ENCODE measurements around the gene TGFBR3L. TPM values are rescaled to one million over a fixed set of nuclear protein-coding genes. Genes with fewer than 3 reads are reported as not detected.
"Not testable (repeated sequence)": the region's sequence is repeated elsewhere in the genome, so short reads cannot be mapped to it uniquely, and the experiment has no call there.

Gene TGFBR3L
- total RNA-seq, 2 donors from 2014 or later, result 7.4 to 9.7 TPM

GRCh38 chr19:7911508-7912143, 3.0 kb upstream of the TGFBR3L start:
- Mint-ChIP-seq H3K9me3 (no peaks in the 10 kb centered on the region), H3K27me3 (ENCODE audit: low read depth) (peaks cover 12% of the 10 kb centered on the region), H3K4me3 (no peak overlapping the region), H3K4me1 (ENCODE audit: low read depth) (peaks cover 16% of the 10 kb centered on the region), H3K27ac (no peak overlapping the region), H3K36me3 (ENCODE audit: insufficient read depth in 2 of 2) (peaks cover 0 to 12% of the 10 kb centered on the region in 2 donors)
- DNase-seq, result no peak
- no peak for ATAC-seq (replicated peaks in 1 of 2)

- no peak for ATAC-seq (replicated peaks in 1 of 2)
- Mint-ChIP-seq H3K27me3 (ENCODE audit: low read depth) (peaks cover 12% of the 10 kb centered on the region), H3K36me3 (ENCODE audit: insufficient read depth in 2 of 2) (peaks cover 0 to 12% of the 10 kb centered on the region in 2 donors), H3K4me3 (no peak overlapping the region), H3K9me3 (no peaks in the 10 kb centered on the region), H3K4me1 (ENCODE audit: low read depth) (peaks cover 10% of the 10 kb centered on the region), H3K27ac (no peak overlapping the region)
- DNase-seq, result no peak
Measured at GRCh38 chr19:7912144-7912696, 2.4 kb upstream of the TGFBR3L start.

GRCh38 chr19:7912697-7913564, 1.7 kb upstream of the TGFBR3L start:
- peaks cover 15% of the 10 kb centered on the region for H3K27me3 Mint-ChIP-seq (ENCODE audit: low read depth)
- peaks cover 0 to 12% of the 10 kb centered on the region in 2 donors for H3K36me3 Mint-ChIP-seq (ENCODE audit: insufficient read depth in 2 of 2)
- ATAC-seq (replicated peaks in 1 of 2) (no peak), DNase-seq (no peak)
- no peaks in the 10 kb centered on the region for H3K9me3 Mint-ChIP-seq
- no peak overlapping the region for H3K4me3 Mint-ChIP-seq
- H3K4me1 Mint-ChIP-seq (ENCODE audit: low read depth), result peaks cover 11% of the 10 kb centered on the region
- no peak overlapping the region for H3K27ac Mint-ChIP-seq

DNA sequence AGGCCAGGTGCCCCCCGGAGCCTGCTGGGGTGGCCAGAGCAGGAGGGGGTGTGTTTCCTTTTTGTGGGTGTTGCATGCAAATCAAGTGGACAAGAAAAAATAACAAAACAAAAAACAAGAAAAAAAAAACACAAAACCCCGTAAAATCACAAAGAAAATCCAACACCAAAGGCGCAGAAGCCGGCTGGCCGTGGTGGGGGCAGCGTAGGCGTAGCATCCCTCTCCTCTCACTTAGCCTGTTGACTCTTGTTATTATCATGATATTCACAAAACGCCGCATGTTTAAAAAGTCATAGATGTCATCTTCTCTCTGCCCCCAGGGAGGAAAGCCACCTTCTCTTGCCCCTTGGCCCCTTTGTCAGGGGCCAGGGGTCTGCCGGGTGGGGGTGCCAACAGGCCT, 978 bp upstream of the TGFBR3L start:
- peaks cover 0 to 12% of the 10 kb centered on the region in 2 donors for H3K36me3 Mint-ChIP-seq (ENCODE audit: insufficient read depth in 2 of 2)
- no peaks in the 10 kb centered on the region for H3K9me3 Mint-ChIP-seq
- peaks cover 21% of the 10 kb centered on the region for H3K27me3 Mint-ChIP-seq (ENCODE audit: low read depth)
- no peak for DNase-seq
- no peak overlapping the region for H3K4me3 Mint-ChIP-seq
- no peak for ATAC-seq (replicated peaks in 1 of 2)
- no peak overlapping the region for H3K27ac Mint-ChIP-seq
- H3K4me1 Mint-ChIP-seq (ENCODE audit: low read depth), result peaks cover 17% of the 10 kb centered on the region

DNA sequence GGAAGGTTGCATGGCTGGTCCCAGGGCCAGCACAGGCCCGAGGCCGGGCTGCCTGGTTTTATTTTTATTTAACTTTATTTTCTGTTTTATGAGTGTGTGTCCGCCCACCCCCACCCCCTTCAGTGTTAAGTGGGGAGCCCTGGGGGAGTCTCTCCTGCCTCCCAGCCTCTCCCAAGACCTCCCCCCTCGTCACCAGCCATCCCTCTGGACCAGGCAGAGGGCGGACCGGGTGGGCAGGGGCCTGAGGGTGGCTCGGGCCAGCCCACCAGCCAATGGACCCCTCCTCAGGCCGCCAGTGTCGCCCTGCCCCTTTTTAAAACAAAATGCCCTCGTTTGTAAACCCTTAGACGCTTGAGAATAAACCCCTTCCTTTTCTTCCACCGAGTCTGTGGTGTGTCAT, 531 bp upstream of the TGFBR3L start:
- Mint-ChIP-seq H3K9me3 (no peaks in the 10 kb centered on the region), H3K4me1 (ENCODE audit: low read depth) (peaks cover 17% of the 10 kb centered on the region), H3K4me3 (no peak overlapping the region), H3K27ac (no peak overlapping the region), H3K27me3 (ENCODE audit: low read depth) (peaks cover 21% of the 10 kb centered on the region), H3K36me3 (ENCODE audit: insufficient read depth in 2 of 2) (peaks cover 0 to 12% of the 10 kb centered on the region in 2 donors)
- no peak for ATAC-seq (replicated peaks in 1 of 2)
- DNase-seq, result no peak

DNA sequence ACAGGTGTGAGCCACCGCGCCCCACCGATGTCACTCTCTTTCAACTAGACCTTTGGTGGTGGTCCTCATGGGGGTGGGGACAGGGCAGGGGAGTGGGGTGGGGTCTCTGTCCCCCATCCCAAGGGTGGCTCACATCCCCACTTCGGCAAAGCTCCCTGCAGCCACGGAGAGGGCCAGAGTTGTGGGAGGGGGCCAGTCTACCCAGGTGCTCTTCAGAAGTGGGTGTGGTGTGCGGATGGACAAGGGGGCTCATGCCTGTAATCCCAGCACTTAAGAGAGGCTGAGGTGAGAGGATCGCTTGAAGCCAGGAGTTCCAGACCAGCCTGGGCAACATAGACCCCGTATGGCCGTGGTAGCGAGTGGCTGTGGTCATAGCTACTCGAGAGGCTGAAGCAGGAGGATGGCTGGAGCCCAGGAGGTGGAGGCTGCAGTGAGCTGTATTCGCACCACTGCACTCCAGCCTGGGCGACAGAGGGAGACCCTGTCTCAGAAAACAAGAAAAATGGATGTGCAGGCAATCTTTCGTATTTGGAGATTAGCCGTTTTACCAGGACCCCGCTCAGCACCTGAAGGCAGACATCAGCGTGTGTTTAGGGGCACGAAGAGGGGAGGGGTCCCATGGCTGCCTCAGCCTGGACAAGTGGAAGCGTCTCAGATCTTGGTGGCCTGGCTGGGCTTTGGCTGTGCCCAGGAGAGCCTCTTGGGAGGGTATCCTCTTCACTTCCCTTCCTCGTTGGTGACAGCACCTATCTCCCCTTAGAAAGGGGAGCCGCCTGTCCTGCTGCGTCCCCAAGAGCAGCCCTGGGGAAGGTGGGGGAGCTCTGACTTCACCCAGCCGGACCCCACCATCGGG, 846 bp downstream of the TGFBR3L start:
- Mint-ChIP-seq H3K9me3 (no peaks in the 10 kb centered on the region), H3K4me3 (peak overlapping the region; percentile 76 to 78), H3K27ac (no peak overlapping the region), H3K27me3 (ENCODE audit: low read depth) (peaks cover 28% of the 10 kb centered on the region), H3K36me3 (ENCODE audit: insufficient read depth in 2 of 2) (peaks cover 1 to 14% of the 10 kb centered on the region in 2 donors), H3K4me1 (ENCODE audit: low read depth) (peaks cover 25% of the 10 kb centered on the region)
- DNase-seq, result no peak
- no peak for ATAC-seq (replicated peaks in 1 of 2)

DNA sequence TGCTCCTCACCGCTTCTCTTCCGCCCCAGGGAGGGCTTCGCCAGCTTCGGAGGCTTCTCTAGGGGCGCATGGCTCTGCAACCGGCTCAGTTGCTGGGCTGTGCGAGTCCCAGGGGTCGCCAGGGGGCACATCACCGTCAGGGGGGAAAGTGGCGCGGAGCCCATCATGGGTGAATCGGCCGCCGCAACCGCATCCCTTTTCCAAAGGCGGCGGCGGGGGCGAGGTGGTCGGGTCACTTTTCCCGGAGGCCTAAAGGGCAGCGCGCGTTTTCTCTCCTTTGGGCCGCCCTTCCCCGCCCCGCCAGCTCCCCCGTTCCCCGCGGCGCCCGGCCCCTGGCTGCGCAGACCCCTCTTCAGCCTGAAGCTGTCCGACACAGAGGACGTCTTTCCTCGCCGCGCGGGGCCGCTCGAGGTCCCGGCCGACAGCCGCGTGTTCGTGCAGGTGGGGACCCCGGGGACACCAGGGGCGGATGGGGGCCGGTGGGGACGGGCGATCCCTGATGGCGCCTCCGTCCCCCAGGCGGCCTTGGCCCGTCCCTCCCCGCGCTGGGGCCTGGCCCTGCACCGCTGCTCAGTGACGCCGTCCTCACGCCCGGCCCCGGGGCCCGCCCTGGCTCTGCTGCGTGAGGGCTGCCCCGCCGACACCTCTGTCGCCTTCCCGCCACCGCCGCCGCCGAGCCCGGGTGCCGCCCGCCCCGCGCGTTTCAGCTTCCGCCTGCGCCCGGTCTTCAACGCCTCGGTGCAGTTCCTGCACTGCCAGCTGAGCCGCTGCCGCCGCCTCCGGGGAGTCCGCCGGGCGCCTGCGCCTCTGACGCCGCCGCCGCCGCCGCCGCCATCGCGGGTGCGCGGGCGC, 1.7 kb downstream of the TGFBR3L start:
- Mint-ChIP-seq H3K9me3 (no peaks in the 10 kb centered on the region), H3K27ac (no peak overlapping the region)
- DNase-seq, result peak; percentile 80 to 83

DNA sequence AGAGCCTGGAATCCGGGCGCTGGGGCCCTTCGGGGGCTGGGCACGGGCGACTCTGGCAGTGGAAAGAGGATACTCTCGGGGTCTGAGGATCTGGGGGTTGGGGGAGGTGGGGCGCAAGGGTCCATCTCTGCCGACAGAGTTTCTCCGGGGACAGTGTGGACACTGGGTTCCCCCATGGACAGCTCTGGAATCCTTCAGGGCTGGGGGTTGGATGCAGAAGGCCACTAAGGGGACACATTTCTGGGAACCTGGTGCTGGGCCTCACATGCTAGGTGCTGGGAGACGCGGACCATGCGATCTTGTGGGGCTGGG, 2.3 kb downstream of the TGFBR3L start:
- peak overlapping the region; percentile 76 to 84 for H3K4me3 Mint-ChIP-seq
- no peaks in the 10 kb centered on the region for H3K9me3 Mint-ChIP-seq
- H3K27me3 Mint-ChIP-seq (ENCODE audit: low read depth), result peaks cover 28% of the 10 kb centered on the region
- no peak for ATAC-seq (replicated peaks in 1 of 2)
- H3K27ac Mint-ChIP-seq, result no peak overlapping the region
- H3K36me3 Mint-ChIP-seq (ENCODE audit: insufficient read depth in 2 of 2), result peaks cover 1 to 9% of the 10 kb centered on the region in 2 donors
- H3K4me1 Mint-ChIP-seq (ENCODE audit: low read depth), result peaks cover 31% of the 10 kb centered on the region
- DNase-seq, result no peak

More for the DNA sequence above, 1.7 kb downstream of the TGFBR3L start:
- Mint-ChIP-seq H3K4me1 (ENCODE audit: low read depth) (peaks cover 31% of the 10 kb centered on the region), H3K4me3 (peak overlapping the region; percentile 76 to 84), H3K36me3 (ENCODE audit: insufficient read depth in 2 of 2) (peaks cover 1 to 11% of the 10 kb centered on the region in 2 donors), H3K27me3 (ENCODE audit: low read depth) (peaks cover 28% of the 10 kb centered on the region)
- peak; percentile 27 to 38 for ATAC-seq (replicated peaks in 1 of 2)

- Mint-ChIP-seq H3K27me3 (ENCODE audit: low read depth) (peaks cover 28% of the 10 kb centered on the region), H3K27ac (no peak overlapping the region), H3K4me3 (peak overlapping the region; percentile 79 to 84), H3K36me3 (ENCODE audit: insufficient read depth in 2 of 2) (peaks cover 1 to 9% of the 10 kb centered on the region in 2 donors), H3K4me1 (ENCODE audit: low read depth) (peaks cover 31% of the 10 kb centered on the region), H3K9me3 (no peaks in the 10 kb centered on the region)
- ATAC-seq (replicated peaks in 1 of 2), result peak; percentile 46 to 47
- peak; percentile 83 for DNase-seq
Measured at GRCh38 chr19:7917267-7918061, 2.8 kb downstream of the TGFBR3L start.

DNA sequence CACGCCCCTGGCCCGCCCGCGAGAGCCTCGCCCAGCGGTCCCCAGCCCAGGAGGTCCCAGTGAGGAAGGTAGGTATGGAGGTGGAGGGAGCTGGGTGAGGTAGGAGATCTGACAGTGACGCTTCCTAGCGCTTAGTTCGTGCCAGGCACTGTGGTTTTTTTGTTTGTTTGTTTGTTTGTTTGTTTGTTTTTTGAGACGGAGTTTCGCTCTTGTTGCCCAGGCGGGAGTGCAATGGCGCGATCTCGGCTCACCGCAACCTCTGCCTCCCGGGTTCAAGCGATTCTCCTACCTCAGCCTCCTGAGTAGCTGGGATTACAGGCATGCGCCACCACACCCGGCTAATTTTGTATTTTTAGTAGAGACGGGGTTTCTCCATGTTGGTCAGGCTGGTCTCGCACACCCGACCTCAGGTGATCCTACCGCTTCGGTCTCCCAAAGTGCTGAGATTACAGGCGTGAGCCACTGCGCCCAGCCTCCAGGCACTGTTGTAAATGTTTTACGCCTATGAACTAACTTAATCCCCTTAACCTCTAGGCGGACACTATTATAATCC, 3.5 kb downstream of the TGFBR3L start:
- DNase-seq; H3K36me3 Mint-ChIP-seq (ENCODE audit: insufficient read depth in 2 of 2); H3K27ac Mint-ChIP-seq; ATAC-seq (replicated peaks in 1 of 2); H3K9me3 Mint-ChIP-seq: not testable (repeated sequence)
- peaks cover 28% of the 10 kb centered on the region for H3K27me3 Mint-ChIP-seq (ENCODE audit: low read depth)
- H3K4me1 Mint-ChIP-seq (ENCODE audit: low read depth), result peaks cover 31% of the 10 kb centered on the region
- peak overlapping the region; percentile 26 to 79 for H3K4me3 Mint-ChIP-seq

DNA sequence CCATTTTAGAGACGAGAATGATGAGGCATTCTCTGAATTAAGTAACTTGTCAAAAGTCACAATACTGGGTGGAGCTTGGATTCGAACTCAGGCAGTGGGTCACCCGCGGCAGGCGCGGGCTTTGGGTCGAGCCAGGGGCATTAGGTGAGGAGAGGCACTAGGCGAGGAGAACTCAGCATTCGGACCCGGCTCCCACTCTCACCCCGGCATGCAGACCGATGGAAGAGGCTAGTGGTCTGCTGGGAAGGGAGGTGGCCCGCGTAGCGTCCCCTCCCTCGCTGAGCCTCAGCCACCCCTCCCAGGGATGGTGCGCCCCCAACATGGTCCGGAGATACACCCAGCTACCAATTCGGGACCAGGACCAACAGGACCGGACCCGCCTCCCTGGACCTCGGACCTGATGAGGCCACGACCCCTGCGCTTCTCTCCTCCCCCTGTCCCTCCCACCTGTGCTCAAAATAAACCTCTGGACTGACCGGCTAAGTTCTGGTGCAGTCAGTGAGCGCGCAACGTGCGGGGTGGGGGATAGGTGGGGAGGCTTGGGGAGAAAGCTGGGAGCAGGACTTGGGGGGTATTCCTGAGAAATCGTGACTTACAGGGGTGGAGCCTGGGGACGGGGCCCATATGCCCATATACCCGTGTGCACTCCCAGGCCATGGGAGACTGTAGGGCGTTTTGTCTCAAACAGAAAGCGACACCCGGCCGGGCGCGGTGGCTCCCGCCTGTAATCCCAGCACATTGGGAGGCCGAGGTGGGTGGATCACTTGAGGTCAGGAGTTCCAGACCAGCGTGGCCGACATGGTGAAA, 4.2 kb downstream of the TGFBR3L start:
- no peak overlapping the region for H3K27ac Mint-ChIP-seq
- ATAC-seq (replicated peaks in 1 of 2) (no peak), DNase-seq (no peak)
- peaks cover 28% of the 10 kb centered on the region for H3K27me3 Mint-ChIP-seq (ENCODE audit: low read depth)
- H3K4me1 Mint-ChIP-seq (ENCODE audit: low read depth), result peaks cover 31% of the 10 kb centered on the region
- H3K9me3 Mint-ChIP-seq, result no peaks in the 10 kb centered on the region
- peak overlapping the region; percentile 91 to 96 for H3K4me3 Mint-ChIP-seq
- peaks cover 1 to 4% of the 10 kb centered on the region in 2 donors for H3K36me3 Mint-ChIP-seq (ENCODE audit: insufficient read depth in 2 of 2)

Data from activated T-cell treated with anti-CD3 and anti-CD28 coated beads, Interleukin-2, amount 50 U/mL, for 72 hours (primary cell).